ENCODE data around the gene BCL2L11. TPM values are rescaled to one million over a fixed set of nuclear protein-coding genes. Genes with fewer than 3 reads are reported as not detected.
A peak's percentile ranks its signal among the peaks of the same experiment; 100 is the strongest.

The BCL2L11 gene
- total and polyA plus RNA-seq, 9 of the 15 experiments (the other 6 are each of a cell fraction or from before 2014, with no cell fraction given) = 2.2 to 18.8 (median 5.0) TPM

GRCh38 chr2:111121828-111122630, 1.3 kb downstream of the BCL2L11 start (continued):
- TF ChIP-seq MGA (IDR thresholded peaks at IDR 0.05) = peak; percentile 91
- TF ChIP-seq HSF4 (CRISPR knock-in tag; IDR thresholded peaks at IDR 0.05; ENCODE audit: borderline replicate concordance) = no peak
- peak; percentile 90 for TF ChIP-seq POLR2G (IDR thresholded peaks at IDR 0.05; ENCODE audit: low read depth, low read length)
- no peak for TF ChIP-seq JUN (IDR thresholded peaks at IDR 0.05; ENCODE audit: borderline replicate concordance, low read depth, low read length)
- 0 out of 2 replicates have a peak, but pooled peaks have one; percentile 59 for TF ChIP-seq JUN (CRISPR knock-in tag; IDR thresholded peaks at IDR 0.05; ENCODE audit: borderline replicate concordance)
- no peak for TF ChIP-seq NR2C2 (CRISPR knock-in tag; IDR thresholded peaks at IDR 0.05)
- TF ChIP-seq NR2C2 (tag; IDR thresholded peaks at IDR 0.05) = peak; percentile 93
- TF ChIP-seq SMAD2 (IDR thresholded peaks at IDR 0.05; ENCODE audit: low read depth, low read length) = no peak
- TF ChIP-seq ZNF639 (CRISPR knock-in tag; conservative IDR thresholded peaks at IDR 0.05 in 1 of 2, IDR thresholded peaks at IDR 0.05 in 1 of 2) = peak in 1 of 2 experiments; percentile 74; a peak in 2 of 4 replicates
- TF ChIP-seq YY1 (IDR thresholded peaks at IDR 0.05; ENCODE audit: borderline replicate concordance in 1 of 3, control insufficient read depth in 1 of 3, extremely low read depth in 1 of 3, insufficient read depth in 3 of 3, insufficient read length in 1 of 3, insufficient replicate concordance in 2 of 3, low read depth in 1 of 3, low read length in 2 of 3) = peak in 2 of 3 experiments; percentile 7 to 23
- TF ChIP-seq POLR3G (IDR thresholded peaks at IDR 0.05; ENCODE audit: extremely low read depth, insufficient read length, insufficient replicate concordance) = no peak
- TF ChIP-seq FOXP1 (CRISPR knock-in tag; IDR thresholded peaks at IDR 0.05) = peak; percentile 73; the same call in 1 of the 2 replicates
